Measurements from ENCODE around the gene ENOX2. TPM values are rescaled to one million over a fixed set of nuclear protein-coding genes. Genes with fewer than 3 reads are reported as not detected.

Gene ENOX2
- total RNA-seq, 1 experiment from 2014 or later = 12.9 TPM

- H3K4me3 ChIP-seq (replicated peaks in 1 of 2; ENCODE audit: low read depth in 1 of 2, low read length in 2 of 2) = no peak overlapping the region
- H3K9ac ChIP-seq (ENCODE audit: low read length) = no peak overlapping the region
- intact Hi-C loops (cut with micrococcal nuclease) = no loop called here
- no peaks in the 10 kb centered on the region for H3K9me2 ChIP-seq (ENCODE audit: insufficient read depth)
- no peaks in the 10 kb centered on the region for H3K79me2 ChIP-seq (ENCODE audit: insufficient read depth, low read length)
- H3K9me3 ChIP-seq (ENCODE audit: control insufficient read depth in 1 of 2, insufficient read depth in 1 of 2, low read depth in 1 of 2, low read length in 2 of 2) = no peaks in the 10 kb centered on the region
- no peaks in the 10 kb centered on the region for H3K4me1 ChIP-seq (ENCODE audit: control insufficient read depth in 1 of 2, insufficient read depth in 2 of 2, low read length in 2 of 2)
- ChIA-PET CTCF (no interaction called here), POLR2A (no interaction called here), RAD21 (ENCODE audit: low non-redundant PET in 1 of 2, low total read pairs in 2 of 2, uncharacterized antibody in 2 of 2, unreplicated experiment in 2 of 2) (no interaction called here)
- ATAC-seq = no peak
- no peak overlapping the region for H3K27ac ChIP-seq (ENCODE audit: low read depth, low read length)
- no peaks in the 10 kb centered on the region for H3K36me3 ChIP-seq (ENCODE audit: control insufficient read depth in 1 of 2, insufficient read depth in 2 of 2, low read length in 2 of 2)
- DNase-seq (ENCODE audit: low read depth, low spot score) = no peak
- TF ChIP-seq ATF3 (IDR thresholded peaks at IDR 0.05) = no peak
- TF ChIP-seq SIN3A (IDR thresholded peaks at IDR 0.05; ENCODE audit: low read depth) = no peak
- no peak for TF ChIP-seq CBX3 (IDR thresholded peaks at IDR 0.05; ENCODE audit: low read depth)
- no peak for TF ChIP-seq EGR1 (IDR thresholded peaks at IDR 0.05; ENCODE audit: low read depth)
- no peak for TF ChIP-seq POLR2AphosphoS5 (IDR thresholded peaks at IDR 0.05; ENCODE audit: low read depth, low read length)
- no peak for TF ChIP-seq JUND (IDR thresholded peaks at IDR 0.05)
- TF ChIP-seq REST (IDR thresholded peaks at IDR 0.05; ENCODE audit: low read depth) = no peak
- no peak for TF ChIP-seq ZFX (IDR thresholded peaks at IDR 0.05)
- TF ChIP-seq CEBPB (IDR thresholded peaks at IDR 0.05; ENCODE audit: low read depth) = no peak
- TF ChIP-seq TCF7L2 (IDR thresholded peaks at IDR 0.05; ENCODE audit: borderline replicate concordance, extremely low read depth, insufficient read depth, insufficient read length) = no peak
- TF ChIP-seq, protein P1, sequence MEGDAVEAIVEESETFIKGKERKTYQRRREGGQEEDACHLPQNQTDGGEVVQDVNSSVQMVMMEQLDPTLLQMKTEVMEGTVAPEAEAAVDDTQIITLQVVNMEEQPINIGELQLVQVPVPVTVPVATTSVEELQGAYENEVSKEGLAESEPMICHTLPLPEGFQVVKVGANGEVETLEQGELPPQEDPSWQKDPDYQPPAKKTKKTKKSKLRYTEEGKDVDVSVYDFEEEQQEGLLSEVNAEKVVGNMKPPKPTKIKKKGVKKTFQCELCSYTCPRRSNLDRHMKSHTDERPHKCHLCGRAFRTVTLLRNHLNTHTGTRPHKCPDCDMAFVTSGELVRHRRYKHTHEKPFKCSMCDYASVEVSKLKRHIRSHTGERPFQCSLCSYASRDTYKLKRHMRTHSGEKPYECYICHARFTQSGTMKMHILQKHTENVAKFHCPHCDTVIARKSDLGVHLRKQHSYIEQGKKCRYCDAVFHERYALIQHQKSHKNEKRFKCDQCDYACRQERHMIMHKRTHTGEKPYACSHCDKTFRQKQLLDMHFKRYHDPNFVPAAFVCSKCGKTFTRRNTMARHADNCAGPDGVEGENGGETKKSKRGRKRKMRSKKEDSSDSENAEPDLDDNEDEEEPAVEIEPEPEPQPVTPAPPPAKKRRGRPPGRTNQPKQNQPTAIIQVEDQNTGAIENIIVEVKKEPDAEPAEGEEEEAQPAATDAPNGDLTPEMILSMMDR (IDR thresholded peaks at IDR 0.05 in 2 of 3, conservative IDR thresholded peaks at IDR 0.05 in 1 of 3; ENCODE audit: borderline replicate concordance in 1 of 3, insufficient read depth in 1 of 3, low read depth in 2 of 3, low read length in 2 of 3) = no peak
- TF ChIP-seq POLR2A (IDR thresholded peaks at IDR 0.05; ENCODE audit: borderline replicate concordance, extremely low read depth, insufficient read depth, insufficient read length) = no peak
- TF ChIP-seq FOSL1 (IDR thresholded peaks at IDR 0.05; ENCODE audit: low read depth) = no peak
- no peak for TF ChIP-seq EZH2 (IDR thresholded peaks at IDR 0.05)
- no peak for TF ChIP-seq ZBTB33 (IDR thresholded peaks at IDR 0.05; ENCODE audit: extremely low read depth, insufficient replicate concordance, low read length)
- TF ChIP-seq SP1 (IDR thresholded peaks at IDR 0.05; ENCODE audit: low read depth) = no peak
- TF ChIP-seq YY1 (IDR thresholded peaks at IDR 0.05; ENCODE audit: extremely low read depth, insufficient replicate concordance, low read depth, low read length) = no peak
- no peak for TF ChIP-seq ELF1 (IDR thresholded peaks at IDR 0.05; ENCODE audit: borderline replicate concordance, low read depth)
- no peak for TF ChIP-seq ZNF274 (IDR thresholded peaks at IDR 0.05; ENCODE audit: low read depth, low read length)
- TF ChIP-seq EZH2phosphoT487 (IDR thresholded peaks at IDR 0.05; ENCODE audit: borderline replicate concordance) = no peak
- no peak overlapping the region for H2AFZ ChIP-seq (ENCODE audit: low read depth, low read length, poor library complexity, severe bottlenecking)
- no peaks in the 10 kb centered on the region for H3K27me3 ChIP-seq (ENCODE audit: insufficient read depth, low read length)
- no peak overlapping the region for H3K4me2 ChIP-seq (ENCODE audit: low read length)
- H4K20me1 ChIP-seq (ENCODE audit: insufficient read depth) = no peaks in the 10 kb centered on the region
- BruUV-seq (replicated peaks) = no TSS peak
Measured at GRCh38 chrX:130788786-130789581, 114.0 kb downstream of the ENOX2 start.

All from HCT116 (cell line).